Skeletal muscle tissue (tissue), 4 donors: Measurements from ENCODE around the gene EVI5. TPM values are rescaled to one million over a fixed set of nuclear protein-coding genes. Genes with fewer than 3 reads are reported as not detected.

Experiments used
- H3K27ac ChIP-seq: one replicate; pipeline ENCODE4 v1.7.0; 2013; ENCODE audit warnings: mild to moderate bottlenecking, low read depth, low read length, inconsistent platforms
- H3K27me3 ChIP-seq, 3 donors: one replicate each; pipeline ENCODE4 v1.7.0; 2013; ENCODE audit warnings: low read length in 3 of 3; ENCODE audit not compliant: control insufficient read depth in 3 of 3, insufficient read depth in 3 of 3
- H3K36me3 ChIP-seq, 3 donors: one replicate each; pipeline ENCODE4 v1.7.0; 2013; ENCODE audit warnings: low read length in 3 of 3; ENCODE audit not compliant: control insufficient read depth in 3 of 3, insufficient read depth in 3 of 3
- H3K4me1 ChIP-seq, 3 donors: one replicate each; pipeline ENCODE4 v1.7.0; 2013; ENCODE audit warnings: low read length in 3 of 3, mild to moderate bottlenecking in 3 of 3; ENCODE audit not compliant: control insufficient read depth in 3 of 3, insufficient read depth in 3 of 3
- H3K4me3 ChIP-seq, 3 donors: one replicate each; pipeline ENCODE4 v1.7.0; 2013; ENCODE audit warnings: low read length in 3 of 3
- H3K9ac ChIP-seq, 3 donors: one replicate each; pipeline ENCODE4 v1.7.0; 2013; ENCODE audit warnings: low read length in 3 of 3, mild to moderate bottlenecking in 3 of 3, moderate library complexity in 2 of 3, low read depth in 1 of 3
- H3K9me3 ChIP-seq, 3 donors: one replicate each; pipeline ENCODE4 v1.7.0; 2013; ENCODE audit warnings: low read length in 3 of 3; ENCODE audit not compliant: control insufficient read depth in 3 of 3
- total RNA-seq: library from RNA; depleted of rRNA; stranded (reverse); fragments of >200 nt; gene quantifications from one replicate; pipeline ENCODE4 v1.2.3, GENCODE V29; 2014
- donor health status: Osteomylitis.

EVI5 gene
- total RNA-seq, 1 donor from 2014 or later: 40.7 TPM

- peaks cover 0 to 3% (median 0%) of the 10 kb centered on the region in 3 donors for H3K27me3 ChIP-seq
- H3K4me3 ChIP-seq: no peak overlapping the region
- no peaks in the 10 kb centered on the region for H3K9me3 ChIP-seq
- no peak overlapping the region for H3K27ac ChIP-seq
- H3K36me3 ChIP-seq: no peaks in the 10 kb centered on the region
- no peak overlapping the region for H3K9ac ChIP-seq
- H3K4me1 ChIP-seq: no peaks in the 10 kb centered on the region
Measured at GRCh38 chr1:92820024-92820423, 35.1 kb upstream of the EVI5 start.

- no peak overlapping the region for H3K27ac ChIP-seq
- H3K4me1 ChIP-seq: no peaks in the 10 kb centered on the region
- no peaks in the 10 kb centered on the region for H3K9me3 ChIP-seq
- H3K4me3 ChIP-seq: no peak overlapping the region
- no peak overlapping the region for H3K9ac ChIP-seq
- H3K36me3 ChIP-seq: no peaks in the 10 kb centered on the region
- peaks cover 0 to 3% (median 0%) of the 10 kb centered on the region in 3 donors for H3K27me3 ChIP-seq
Measured at GRCh38 chr1:92817986-92818764, 33.3 kb upstream of the EVI5 start.

GRCh38 chr1:92817137-92817697 lies 32.3 kb upstream of the EVI5 start:
- Histone ChIP-seq H3K9ac (no peak overlapping the region), H3K4me1 (no peaks in the 10 kb centered on the region), H3K27me3 (peaks cover 0 to 3% (median 0%) of the 10 kb centered on the region in 3 donors), H3K27ac (no peak overlapping the region), H3K9me3 (no peaks in the 10 kb centered on the region), H3K4me3 (no peak overlapping the region), H3K36me3 (no peaks in the 10 kb centered on the region)

GRCh38 chr1:92816732-92817131 lies 31.8 kb upstream of the EVI5 start:
- no peaks in the 10 kb centered on the region for H3K9me3 ChIP-seq
- no peak overlapping the region for H3K27ac ChIP-seq
- H3K27me3 ChIP-seq: peaks cover 0 to 3% (median 0%) of the 10 kb centered on the region in 3 donors
- H3K36me3 ChIP-seq: no peaks in the 10 kb centered on the region
- H3K9ac ChIP-seq: no peak overlapping the region
- no peak overlapping the region for H3K4me3 ChIP-seq
- H3K4me1 ChIP-seq: no peaks in the 10 kb centered on the region

GRCh38 chr1:92808381-92808780 lies 23.5 kb upstream of the EVI5 start:
- no peaks in the 10 kb centered on the region for H3K27me3 ChIP-seq
- no peaks in the 10 kb centered on the region for H3K36me3 ChIP-seq
- H3K27ac ChIP-seq: no peak overlapping the region
- H3K9ac ChIP-seq: no peak overlapping the region
- no peaks in the 10 kb centered on the region for H3K9me3 ChIP-seq
- no peak overlapping the region for H3K4me3 ChIP-seq
- no peaks in the 10 kb centered on the region for H3K4me1 ChIP-seq

GRCh38 chr1:92805216-92805615 lies 20.3 kb upstream of the EVI5 start:
- H3K27me3 ChIP-seq: no peaks in the 10 kb centered on the region
- H3K9me3 ChIP-seq: no peaks in the 10 kb centered on the region
- H3K4me1 ChIP-seq: no peaks in the 10 kb centered on the region
- H3K4me3 ChIP-seq: peak overlapping the region in 2 of 3 donors; percentile 7 to 21
- H3K36me3 ChIP-seq: no peaks in the 10 kb centered on the region
- H3K9ac ChIP-seq: no peak overlapping the region
- no peak overlapping the region for H3K27ac ChIP-seq

GRCh38 chr1:92804721-92805201 lies 19.9 kb upstream of the EVI5 start:
- Histone ChIP-seq H3K4me3 (peak overlapping the region; percentile 7 to 42 (median 21)), H3K4me1 (no peaks in the 10 kb centered on the region), H3K36me3 (no peaks in the 10 kb centered on the region), H3K27me3 (no peaks in the 10 kb centered on the region), H3K9me3 (no peaks in the 10 kb centered on the region), H3K9ac (no peak overlapping the region), H3K27ac (no peak overlapping the region)

GRCh38 chr1:92803140-92803887 lies 18.4 kb upstream of the EVI5 start:
- Histone ChIP-seq H3K9me3 (no peaks in the 10 kb centered on the region), H3K9ac (no peak overlapping the region), H3K4me1 (no peaks in the 10 kb centered on the region), H3K36me3 (no peaks in the 10 kb centered on the region), H3K27me3 (no peaks in the 10 kb centered on the region), H3K4me3 (no peak overlapping the region), H3K27ac (no peak overlapping the region)

- Histone ChIP-seq H3K27ac (no peak overlapping the region), H3K9me3 (no peaks in the 10 kb centered on the region), H3K4me1 (no peaks in the 10 kb centered on the region), H3K4me3 (no peak overlapping the region), H3K36me3 (no peaks in the 10 kb centered on the region), H3K9ac (no peak overlapping the region), H3K27me3 (no peaks in the 10 kb centered on the region)
Measured at GRCh38 chr1:92797961-92798360, 13.1 kb upstream of the EVI5 start.

GRCh38 chr1:92797297-92797696 lies 12.4 kb upstream of the EVI5 start:
- no peaks in the 10 kb centered on the region for H3K4me1 ChIP-seq
- H3K9ac ChIP-seq: no peak overlapping the region
- no peaks in the 10 kb centered on the region for H3K36me3 ChIP-seq
- no peak overlapping the region for H3K4me3 ChIP-seq
- H3K9me3 ChIP-seq: no peaks in the 10 kb centered on the region
- H3K27me3 ChIP-seq: no peaks in the 10 kb centered on the region
- no peak overlapping the region for H3K27ac ChIP-seq
